Neural cell (in vitro differentiated cells): ENCODE results near the gene FRMD4A. TPM values are rescaled to one million over a fixed set of nuclear protein-coding genes. Genes with fewer than 3 reads are reported as not detected.
"Not testable (repeated sequence)": the region's sequence is repeated elsewhere in the genome, so short reads cannot be mapped to it uniquely, and the experiment has no call there.

ENCODE experiments used
- H2AFZ ChIP-seq: fragments of 200-600, 300-800 bp; sonication (generic), shearing (Covaris generic); 2 replicates; pipeline ENCODE4 v1.6.0; 2014; ENCODE audit warnings: low read depth, mild to moderate bottlenecking, antibody characterized with exemption, low read length, moderate library complexity
- H3F3A ChIP-seq: fragments of 200-600 bp; shearing (Covaris generic); 2 replicates; pipeline ENCODE4 v1.6.1; 2016; ENCODE audit warnings: mild to moderate bottlenecking, moderate library complexity, mixed read lengths, antibody characterized with exemption, low read length; ENCODE audit not compliant: insufficient read depth, poor library complexity, severe bottlenecking
- H3K27ac ChIP-seq: fragments of 200-600, 300-800 bp; sonication (generic), shearing (Covaris generic); 2 replicates; pipeline ENCODE4 v1.5.1; 2014; ENCODE audit warnings: mild to moderate bottlenecking, low read length, moderate library complexity
- H3K27me3 ChIP-seq: fragments of 300-800, 200-600 bp; sonication (generic), shearing (Covaris generic); 2 replicates; pipeline ENCODE4 v1.6.0; 2014; ENCODE audit warnings: mild to moderate bottlenecking, low read depth, low read length, moderate library complexity; ENCODE audit not compliant: insufficient read depth
- H3K36me3 ChIP-seq: fragments of 300-800, 200-600 bp; sonication (generic), shearing (Covaris generic); 2 replicates; pipeline ENCODE4 v1.5.1; 2014; ENCODE audit warnings: mild to moderate bottlenecking, antibody characterized with exemption, low read length, moderate library complexity; ENCODE audit not compliant: insufficient read depth
- H3K4me2 ChIP-seq: fragments of 300-800, 200-600 bp; sonication (generic), shearing (Covaris generic); 2 replicates; pipeline ENCODE4 v1.6.0; 2014; ENCODE audit warnings: mild to moderate bottlenecking, low read length
- H3K4me3 ChIP-seq: fragments of 300-800, 200-600 bp; sonication (generic), shearing (Covaris generic); 2 replicates; pipeline ENCODE4 v1.5.1; 2014; ENCODE audit warnings: mild to moderate bottlenecking, low read length, moderate library complexity
- H3K79me2 ChIP-seq: fragments of 200-600 bp; shearing (Covaris generic); replicated peaks from 2 replicates; pipeline ENCODE4 v1.6.0; 2014; ENCODE audit warnings: mild to moderate bottlenecking, low read length, moderate library complexity; ENCODE audit not compliant: insufficient read depth
- H3K9ac ChIP-seq: fragments of 300-800, 200-600 bp; sonication (generic), shearing (Covaris generic); 2 replicates; pipeline ENCODE4 v1.6.1; 2016; ENCODE audit warnings: mild to moderate bottlenecking, low read length, mixed read lengths
- H3K9me2 ChIP-seq: fragments of 200-600 bp; shearing (Covaris generic); 2 replicates; pipeline ENCODE4 v1.6.1; 2016; ENCODE audit warnings: mild to moderate bottlenecking, low read length, mixed read lengths; ENCODE audit not compliant: insufficient read depth
- H3K9me3 ChIP-seq: fragments of 200-600, 300-800 bp; sonication (generic), shearing (Covaris generic); 2 replicates; pipeline ENCODE4 v1.6.1; 2016; ENCODE audit warnings: mild to moderate bottlenecking, mixed run types, low read length, moderate library complexity, mixed read lengths
- H4K20me1 ChIP-seq: fragments of 200-600 bp; shearing (Covaris generic); 2 replicates; pipeline ENCODE4 v1.6.1; 2016; ENCODE audit warnings: mild to moderate bottlenecking, mixed run types; ENCODE audit not compliant: insufficient read depth
- CTCF ChIP-seq: fragments of 450-650 bp; IDR thresholded peaks from 2 replicates; pipeline ENCODE4 v1.5.1; 2014; ENCODE audit warnings: antibody characterized with exemption, mild to moderate bottlenecking, moderate library complexity; ENCODE audit not compliant: poor library complexity, severe bottlenecking
- EP300 ChIP-seq: fragments of 450-650 bp; conservative IDR thresholded peaks from 2 replicates; pipeline ENCODE4 v1.6.1; 2014; ENCODE audit warnings: antibody characterized with exemption, mild to moderate bottlenecking, moderate library complexity; ENCODE audit not compliant: poor library complexity, severe bottlenecking
- EZH2 ChIP-seq: fragments of 200-600, 300-800 bp; shearing (Covaris generic), sonication (generic); IDR thresholded peaks from 2 replicates; pipeline ENCODE4 v1.6.1; 2014; ENCODE audit warnings: antibody characterized with exemption, low read length, borderline replicate concordance, mild to moderate bottlenecking; ENCODE audit not compliant: insufficient read depth, poor library complexity, severe bottlenecking
- MXI1 ChIP-seq: fragments of 450-650 bp; conservative IDR thresholded peaks from 2 replicates; pipeline ENCODE4 v1.6.1; 2014; ENCODE audit warnings: antibody characterized with exemption, mild to moderate bottlenecking; ENCODE audit not compliant: poor library complexity, severe bottlenecking
- POLR2AphosphoS5 ChIP-seq: IDR thresholded peaks from 2 replicates; pipeline ENCODE4 v1.6.1; 2012
- RAD21 ChIP-seq: fragments of 450-650 bp; conservative IDR thresholded peaks from 2 replicates; pipeline ENCODE4 v1.6.1; 2014; ENCODE audit warnings: antibody characterized with exemption, mild to moderate bottlenecking, moderate library complexity
- REST ChIP-seq: IDR thresholded peaks from 2 replicates; pipeline ENCODE4 v1.6.1; 2012; ENCODE audit warnings: borderline replicate concordance
- SMC3 ChIP-seq: fragments of 450-650 bp; conservative IDR thresholded peaks from 2 replicates; pipeline ENCODE4 v1.6.1; 2014; ENCODE audit warnings: antibody characterized with exemption, mild to moderate bottlenecking, moderate library complexity; ENCODE audit not compliant: poor library complexity
- TAF1 ChIP-seq: IDR thresholded peaks from 2 replicates; pipeline ENCODE4 v1.6.1; 2012; ENCODE audit warnings: low read depth
- polyA plus RNA-seq: library from polyadenylated mRNA; depleted of rRNA; stranded (reverse); fragments of >200 nt; gene quantifications from 2 replicates; pipeline ENCODE4 v1.2.3, GENCODE V29; 2014

FRMD4A gene
- polyA plus RNA-seq, 1 donor from 2014 or later, result 36.5 TPM

GRCh38 chr10:13830385-13830784 lies 500.3 kb downstream of the FRMD4A start:
- Histone ChIP-seq H3K27ac (no peak overlapping the region), H3F3A (no peaks in the 10 kb centered on the region), H3K36me3 (no peaks in the 10 kb centered on the region), H3K9me3 (no peaks in the 10 kb centered on the region), H3K4me3 (no peak overlapping the region), H3K9ac (no peak overlapping the region), H3K9me2 (no peaks in the 10 kb centered on the region), H3K79me2 (no peaks in the 10 kb centered on the region), H3K27me3 (no peaks in the 10 kb centered on the region), H4K20me1 (no peaks in the 10 kb centered on the region), H3K4me2 (no peak overlapping the region), H2AFZ (no peak overlapping the region)
- no peak for TF ChIP-seq TAF1
- TF ChIP-seq MXI1, result no peak
- TF ChIP-seq EZH2, result no peak
- TF ChIP-seq POLR2AphosphoS5, result no peak
- no peak for TF ChIP-seq REST

- H3F3A ChIP-seq, result no peaks in the 10 kb centered on the region
- no peaks in the 10 kb centered on the region for H4K20me1 ChIP-seq
- no peak overlapping the region for H2AFZ ChIP-seq
- H3K9ac ChIP-seq, result no peak overlapping the region
- H3K27me3 ChIP-seq, result no peaks in the 10 kb centered on the region
- no peaks in the 10 kb centered on the region for H3K9me2 ChIP-seq
- H3K79me2 ChIP-seq, result no peaks in the 10 kb centered on the region
- no peaks in the 10 kb centered on the region for H3K36me3 ChIP-seq
- no peaks in the 10 kb centered on the region for H3K9me3 ChIP-seq
- no peak overlapping the region for H3K27ac ChIP-seq
- no peak overlapping the region for H3K4me2 ChIP-seq
- H3K4me3 ChIP-seq, result no peak overlapping the region
- no peak for TF ChIP-seq REST
- no peak for TF ChIP-seq EZH2
- no peak for TF ChIP-seq CTCF
- TF ChIP-seq TAF1, result no peak
- no peak for TF ChIP-seq SMC3
- TF ChIP-seq RAD21, result no peak
- no peak for TF ChIP-seq MXI1
- no peak for TF ChIP-seq EP300
- no peak for TF ChIP-seq POLR2AphosphoS5
Observed at GRCh38 chr10:13829790-13830189, 500.9 kb downstream of the FRMD4A start.

GRCh38 chr10:13828284-13828683 lies 502.4 kb downstream of the FRMD4A start:
- H2AFZ ChIP-seq, H3K27ac ChIP-seq, H4K20me1 ChIP-seq, H3K27me3 ChIP-seq, H3K36me3 ChIP-seq, H3K9ac ChIP-seq, H3K9me2 ChIP-seq, H3K4me3 ChIP-seq, H3F3A ChIP-seq, H3K9me3 ChIP-seq, H3K4me2 ChIP-seq, H3K79me2 ChIP-seq: not testable (repeated sequence)
